ENCODE measurements around the gene SH3BP4.
A peak's percentile ranks its signal among the peaks of the same experiment; 100 is the strongest.

SH3BP4 gene, protein sequence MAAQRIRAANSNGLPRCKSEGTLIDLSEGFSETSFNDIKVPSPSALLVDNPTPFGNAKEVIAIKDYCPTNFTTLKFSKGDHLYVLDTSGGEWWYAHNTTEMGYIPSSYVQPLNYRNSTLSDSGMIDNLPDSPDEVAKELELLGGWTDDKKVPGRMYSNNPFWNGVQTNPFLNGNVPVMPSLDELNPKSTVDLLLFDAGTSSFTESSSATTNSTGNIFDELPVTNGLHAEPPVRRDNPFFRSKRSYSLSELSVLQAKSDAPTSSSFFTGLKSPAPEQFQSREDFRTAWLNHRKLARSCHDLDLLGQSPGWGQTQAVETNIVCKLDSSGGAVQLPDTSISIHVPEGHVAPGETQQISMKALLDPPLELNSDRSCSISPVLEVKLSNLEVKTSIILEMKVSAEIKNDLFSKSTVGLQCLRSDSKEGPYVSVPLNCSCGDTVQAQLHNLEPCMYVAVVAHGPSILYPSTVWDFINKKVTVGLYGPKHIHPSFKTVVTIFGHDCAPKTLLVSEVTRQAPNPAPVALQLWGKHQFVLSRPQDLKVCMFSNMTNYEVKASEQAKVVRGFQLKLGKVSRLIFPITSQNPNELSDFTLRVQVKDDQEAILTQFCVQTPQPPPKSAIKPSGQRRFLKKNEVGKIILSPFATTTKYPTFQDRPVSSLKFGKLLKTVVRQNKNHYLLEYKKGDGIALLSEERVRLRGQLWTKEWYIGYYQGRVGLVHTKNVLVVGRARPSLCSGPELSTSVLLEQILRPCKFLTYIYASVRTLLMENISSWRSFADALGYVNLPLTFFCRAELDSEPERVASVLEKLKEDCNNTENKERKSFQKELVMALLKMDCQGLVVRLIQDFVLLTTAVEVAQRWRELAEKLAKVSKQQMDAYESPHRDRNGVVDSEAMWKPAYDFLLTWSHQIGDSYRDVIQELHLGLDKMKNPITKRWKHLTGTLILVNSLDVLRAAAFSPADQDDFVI

GRCh38 chr2:234951664-234952269, at the start of gene SH3BP4:
Gene SH3BP4, plus strand, starts transcription at chr2:234952017. Its CDS starts 82,986 bp downstream, at chr2:235035003.
- peak; percentile 13 for DNase-seq

DNA sequence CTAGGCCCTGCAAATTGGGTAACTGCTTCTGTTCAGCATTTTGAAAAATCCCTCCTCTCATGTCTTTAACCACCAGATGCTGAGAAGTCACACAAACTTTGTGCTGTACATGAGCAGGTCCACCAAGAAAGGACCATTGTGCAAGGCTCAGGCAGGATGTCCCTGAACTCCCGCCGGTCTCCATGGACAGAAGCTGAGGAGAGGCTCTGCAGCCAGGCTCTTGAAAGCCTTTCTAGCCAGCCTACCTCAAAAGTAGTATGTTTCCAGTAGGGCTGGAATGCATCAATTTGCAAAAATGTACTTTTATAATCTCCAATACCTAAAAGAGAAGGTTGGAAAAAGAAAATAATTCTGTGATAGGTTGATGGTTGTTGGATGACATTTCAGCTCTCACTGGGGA, 47.0 kb upstream of the SH3BP4 start:
- DNase-seq, result no peak

DNA sequence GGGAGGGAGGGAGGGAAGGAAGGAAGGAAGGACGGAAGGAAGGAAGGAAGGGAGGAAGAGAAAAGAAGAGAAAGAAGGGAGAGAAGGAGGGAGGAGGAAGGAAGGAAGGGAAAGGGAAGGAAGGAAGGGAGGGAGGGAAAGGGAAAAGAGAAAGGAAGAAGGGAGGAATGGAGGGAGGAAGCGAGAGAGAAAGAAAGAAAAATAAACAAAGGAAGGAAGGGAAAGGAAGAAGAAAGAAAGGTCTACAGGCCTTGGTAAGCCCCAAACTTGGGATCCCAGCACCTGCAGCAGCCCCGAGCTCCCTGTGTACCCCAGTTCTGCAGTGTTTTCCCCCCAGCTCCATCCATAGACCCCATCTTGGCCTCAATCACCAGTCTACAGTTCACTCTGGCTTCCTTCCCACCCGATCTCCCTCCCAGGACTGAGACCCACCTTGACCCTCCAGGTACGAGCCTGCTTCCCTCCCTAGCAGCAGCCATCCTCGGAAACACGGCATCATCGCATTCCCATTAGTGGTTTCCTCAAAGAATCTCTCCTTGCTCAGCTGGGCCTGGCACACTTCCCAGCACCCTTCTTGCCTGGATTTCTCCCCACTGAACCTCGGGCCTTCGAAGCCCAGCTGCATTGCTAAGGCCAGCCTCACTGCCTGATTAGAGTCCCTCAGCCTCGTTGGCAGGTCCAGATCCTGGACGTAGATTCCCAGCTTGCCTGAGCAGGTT, 46.1 kb upstream of the SH3BP4 start:
- no peak for DNase-seq

DNA sequence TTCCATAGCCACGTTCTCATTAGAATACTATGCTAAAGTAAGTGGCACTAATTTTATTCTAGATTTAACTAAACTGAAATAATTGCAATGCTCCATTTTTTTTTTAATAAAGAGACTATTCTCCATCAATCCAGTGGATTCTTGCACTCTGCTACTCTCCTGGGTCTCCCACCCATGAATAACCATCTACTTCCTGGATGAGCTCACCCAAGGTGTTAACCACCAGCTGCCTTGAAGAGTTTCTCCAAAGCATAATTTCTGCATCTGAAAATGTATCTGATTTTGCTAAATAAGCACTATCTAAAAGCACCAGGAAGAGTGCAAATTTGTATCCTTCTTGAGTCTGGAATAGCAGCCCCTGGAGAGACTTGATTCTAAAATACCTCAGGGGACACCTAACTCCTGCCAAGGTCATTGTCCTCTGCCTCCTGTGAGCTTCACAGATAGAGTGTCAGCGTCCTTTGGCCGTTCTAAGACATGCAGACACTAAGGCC, 41.6 kb upstream of the SH3BP4 start:
- DNase-seq, result no peak

GRCh38 chr2:234911271-234911670, 40.5 kb upstream of the SH3BP4 start:
- DNase-seq, result no peak

GRCh38 chr2:234912437-234912836, 39.4 kb upstream of the SH3BP4 start:
- no peak for DNase-seq

DNA sequence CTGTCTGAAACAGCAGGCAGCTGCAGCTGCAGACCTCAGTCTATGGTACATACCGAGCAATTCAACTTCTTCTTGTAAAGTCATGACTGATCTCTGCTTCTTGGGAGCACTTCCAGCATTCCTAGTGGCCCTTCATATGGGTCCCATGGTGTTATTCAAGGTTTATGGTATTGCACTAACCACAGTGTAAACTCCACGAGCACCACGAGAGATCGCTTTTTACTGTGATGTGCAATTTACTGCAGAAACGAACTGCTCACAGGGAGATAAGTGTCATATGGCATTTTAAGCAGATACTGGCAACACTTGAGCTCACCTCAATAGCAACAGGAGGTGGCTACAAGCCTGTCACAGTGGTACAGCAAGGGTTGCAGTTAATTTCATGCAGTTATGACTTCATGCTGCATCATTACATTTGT, 38.6 kb upstream of the SH3BP4 start:
- DNase-seq, result no peak

DNA sequence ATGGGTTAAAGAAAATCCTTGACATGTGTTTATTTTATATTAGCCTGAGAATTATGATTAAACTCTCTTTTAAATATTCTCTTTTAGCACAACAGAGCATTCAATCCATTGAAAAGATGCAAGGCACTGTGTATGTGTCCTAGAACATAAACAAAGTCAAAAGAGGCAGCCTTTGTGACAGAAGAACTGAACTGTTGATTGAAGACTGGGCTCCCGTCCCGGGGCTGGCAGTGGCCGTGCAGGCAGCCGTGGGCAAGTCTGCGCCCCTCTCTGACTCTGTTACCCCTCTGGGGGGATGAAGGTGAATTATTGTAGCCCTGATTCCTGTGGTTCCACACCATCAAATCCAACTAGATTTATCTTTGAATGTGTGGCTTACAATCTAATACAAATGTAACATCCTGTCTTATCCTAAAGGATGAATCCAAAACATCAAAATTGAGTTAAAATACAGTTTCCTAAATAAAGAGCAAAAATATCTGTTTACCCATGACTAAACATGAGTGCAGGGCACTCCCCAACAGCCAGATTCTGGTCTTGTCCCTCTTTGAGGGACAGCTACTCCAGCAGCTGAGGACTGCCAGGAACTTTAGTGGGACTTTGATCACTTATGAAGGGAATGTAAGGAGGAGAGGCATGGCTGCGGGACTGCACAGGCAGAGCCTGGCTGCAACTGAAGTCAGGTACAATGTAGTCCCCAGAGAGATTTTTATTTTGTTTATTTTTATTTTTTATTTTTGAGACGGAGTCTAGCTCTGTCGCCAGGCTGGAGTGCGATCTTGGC, 37.3 kb upstream of the SH3BP4 start:
- DNase-seq, result no peak

GRCh38 chr2:234916674-234917073, 35.1 kb upstream of the SH3BP4 start:
- no peak for DNase-seq

GRCh38 chr2:234917211-234917975, 34.4 kb upstream of the SH3BP4 start:
- no peak for DNase-seq

DNA sequence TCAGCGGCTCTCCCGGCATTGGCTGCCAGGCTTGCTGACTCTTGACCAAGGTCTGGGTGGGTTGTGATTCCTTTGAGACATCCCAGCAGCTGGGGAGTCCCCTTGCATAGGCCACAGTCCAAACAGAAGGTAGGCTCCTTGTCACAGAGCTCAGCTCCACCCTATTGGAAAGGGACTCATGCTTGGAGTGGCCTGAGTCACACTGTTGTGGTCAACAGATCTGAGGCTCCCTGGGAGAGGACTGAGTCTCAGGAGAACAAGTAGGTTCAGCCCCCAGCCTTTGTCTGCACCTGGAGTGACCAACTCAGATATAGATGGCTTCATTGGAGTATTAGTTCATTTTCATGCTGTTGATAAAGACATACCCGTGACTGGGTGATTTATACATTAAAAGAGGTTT, 32.1 kb upstream of the SH3BP4 start:
- DNase-seq, result no peak

GRCh38 chr2:234920836-234921235, 31.0 kb upstream of the SH3BP4 start:
- DNase-seq, result no peak

- no peak for DNase-seq
Observed at GRCh38 chr2:234929002-234929401, 22.8 kb upstream of the SH3BP4 start.

- no peak for DNase-seq
Observed at GRCh38 chr2:234930397-234930796, 21.4 kb upstream of the SH3BP4 start.

GRCh38 chr2:234931371-234931770, 20.4 kb upstream of the SH3BP4 start:
- DNase-seq, result no peak

DNA sequence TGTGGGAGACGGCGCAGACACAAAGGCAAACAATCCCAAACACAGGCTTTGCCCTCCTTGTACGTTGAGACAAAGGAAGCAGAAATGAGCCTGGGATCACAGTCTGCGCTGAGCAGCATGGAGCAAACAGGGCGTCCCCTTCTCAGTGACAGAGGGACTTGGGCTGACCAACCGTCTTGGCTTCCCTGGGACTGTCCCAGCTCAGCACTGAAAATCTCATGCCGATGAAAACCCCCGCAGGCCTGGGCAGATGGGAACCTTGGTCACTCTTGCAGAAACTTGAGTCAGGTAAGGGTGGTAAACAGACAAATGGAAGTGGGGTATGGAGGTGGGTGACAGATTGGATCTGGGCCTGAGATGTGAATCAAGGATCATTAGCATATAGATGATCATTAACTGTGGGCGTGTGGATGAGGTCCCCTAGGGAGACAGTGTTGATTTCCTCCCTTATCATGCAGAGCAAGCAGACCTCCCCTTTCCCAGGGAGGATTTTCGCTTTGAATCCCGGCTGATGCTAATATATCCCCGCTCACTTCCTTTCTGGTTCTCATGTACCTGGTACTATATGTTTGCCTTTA, 19.1 kb upstream of the SH3BP4 start:
- no peak for DNase-seq

GRCh38 chr2:234935311-234935710, 16.5 kb upstream of the SH3BP4 start:
- no peak for DNase-seq

DNA sequence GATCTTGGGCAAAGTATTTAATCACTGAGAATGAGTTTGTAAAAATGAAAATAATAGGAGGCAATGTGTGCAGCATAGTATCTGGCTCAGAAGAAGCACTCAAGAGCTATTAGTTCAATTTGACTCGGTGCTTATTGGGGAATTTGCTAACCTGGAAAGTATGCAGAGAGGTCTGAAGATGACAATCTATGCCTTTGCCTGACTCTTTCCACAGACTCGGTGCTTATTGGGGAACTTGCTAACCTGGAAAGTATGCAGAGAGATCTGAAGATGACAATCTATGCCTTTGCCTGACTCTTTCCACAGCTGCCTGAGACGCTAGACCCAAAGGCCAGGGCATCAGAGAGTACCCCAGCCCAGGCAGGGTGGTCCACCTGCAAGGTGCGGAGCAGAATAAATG, 12.2 kb upstream of the SH3BP4 start:
- DNase-seq, result no peak

- no peak for DNase-seq
Observed at GRCh38 chr2:234939996-234940395, 11.8 kb upstream of the SH3BP4 start.

DNA sequence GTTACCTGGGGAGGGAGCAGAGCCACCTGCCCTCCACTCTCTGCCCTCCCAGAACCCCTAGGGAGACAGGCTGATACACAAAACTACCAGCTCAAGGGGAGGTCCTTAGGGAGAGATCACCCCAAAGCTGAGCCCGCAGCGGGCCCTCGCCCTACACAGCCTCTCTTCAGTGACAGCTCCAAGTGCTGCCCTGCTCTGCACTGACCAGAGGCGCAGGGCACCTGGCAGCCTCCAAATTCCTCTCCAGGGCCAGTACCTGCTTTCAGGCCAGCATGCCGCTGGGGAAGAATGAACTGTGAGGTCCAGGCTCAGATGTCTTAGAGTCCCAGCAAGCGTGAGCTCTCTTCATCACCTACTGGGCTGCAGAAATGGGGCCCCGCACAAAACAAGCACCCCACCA, 11.3 kb upstream of the SH3BP4 start:
- DNase-seq, result no peak

Data from activated naive CD4-positive, alpha-beta T cell treated with Interleukin-2 at 50 U/mL for 16 hours (primary cell).